ENCODE measurements around the gene LRCH3.

The LRCH3 gene

DNA sequence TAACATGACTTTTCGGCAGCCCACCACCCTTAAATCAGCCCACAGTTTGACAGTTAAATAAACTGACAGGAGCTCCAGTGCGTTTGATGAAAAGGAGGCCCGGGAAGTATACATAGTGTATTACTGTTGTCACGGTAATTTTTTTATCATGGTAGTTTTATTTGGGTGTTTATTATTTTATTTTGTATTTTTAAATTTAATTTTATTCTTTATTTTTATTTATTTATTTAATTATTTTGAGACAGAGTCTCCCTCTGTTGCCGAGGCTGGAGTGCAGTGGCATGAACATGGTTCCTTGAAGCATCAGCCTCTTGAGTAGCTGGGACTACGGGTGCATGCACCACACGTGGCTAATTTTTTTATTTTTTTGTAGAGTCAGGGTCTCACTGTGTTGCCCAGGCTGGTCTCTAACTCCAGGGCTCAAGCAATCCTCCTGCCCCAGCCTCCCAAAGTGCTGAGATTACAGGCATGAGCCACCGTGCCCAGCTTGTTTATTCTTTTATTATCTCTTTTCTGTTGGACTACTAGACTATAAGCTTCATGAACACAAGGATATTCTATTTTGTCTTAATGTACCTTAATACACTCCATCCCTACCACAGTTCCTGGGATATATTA is 65.3 kb downstream of the LRCH3 start:
- H3K27ac ChIP-seq (ENCODE audit: low read depth, low read length) = no peak overlapping the region
- H3K4me3 ChIP-seq (ENCODE audit: low read depth, low read length) = no peak overlapping the region
- peaks cover 9 to 10% of the 10 kb centered on the region in 2 experiments for H3K36me3 ChIP-seq (ENCODE audit: control insufficient read depth in 1 of 2, insufficient read depth in 2 of 2, low read length in 2 of 2)
- H3K79me1 ChIP-seq (ENCODE audit: low read length) = no peaks in the 10 kb centered on the region
- H3K27me3 ChIP-seq (ENCODE audit: insufficient read depth, low read length) = no peaks in the 10 kb centered on the region
- no CpG with 5 or more reads among the region's 8 CpGs for WGBS (ENCODE audit: extremely low coverage, insufficient coverage, insufficient read length)
- no peaks in the 10 kb centered on the region for H3K4me1 ChIP-seq (ENCODE audit: control insufficient read depth in 1 of 2, insufficient read depth in 2 of 2, low read length in 2 of 2)
- no peak for DNase-seq
- H4K8ac ChIP-seq (ENCODE audit: low read depth, low read length) = no peak overlapping the region
- no peak overlapping the region for H4K91ac ChIP-seq (ENCODE audit: low read depth, low read length)
- no peaks in the 10 kb centered on the region for H3K79me2 ChIP-seq (ENCODE audit: control insufficient read depth, insufficient read depth, low read length, poor library complexity)
- H3K18ac ChIP-seq (ENCODE audit: low read length) = no peak overlapping the region
- no peak overlapping the region for H2AK5ac ChIP-seq (ENCODE audit: low read length)
- H2BK120ac ChIP-seq (ENCODE audit: insufficient read depth, low read length, poor library complexity) = no peak overlapping the region
- H3K14ac ChIP-seq (ENCODE audit: low read length) = no peak overlapping the region
- no peak overlapping the region for H3K23ac ChIP-seq (ENCODE audit: low read length)
- no peak overlapping the region for H4K12ac ChIP-seq (ENCODE audit: low read depth, low read length)
- no peak overlapping the region for H2BK5ac ChIP-seq (ENCODE audit: low read depth, low read length, poor library complexity)
- no peak overlapping the region for H3K4me2 ChIP-seq (ENCODE audit: low read length)
- no peak overlapping the region for H3K9ac ChIP-seq (ENCODE audit: low read length)
- no peak overlapping the region for H2AFZ ChIP-seq (ENCODE audit: insufficient read depth, low read length, poor library complexity)
- H2BK12ac ChIP-seq (ENCODE audit: low read length) = no peak overlapping the region
- H3K9me3 ChIP-seq (ENCODE audit: insufficient read depth, low read depth, low read length) = no peaks in the 10 kb centered on the region
- no peak overlapping the region for H3K4ac ChIP-seq (ENCODE audit: low read depth, low read length)

DNA sequence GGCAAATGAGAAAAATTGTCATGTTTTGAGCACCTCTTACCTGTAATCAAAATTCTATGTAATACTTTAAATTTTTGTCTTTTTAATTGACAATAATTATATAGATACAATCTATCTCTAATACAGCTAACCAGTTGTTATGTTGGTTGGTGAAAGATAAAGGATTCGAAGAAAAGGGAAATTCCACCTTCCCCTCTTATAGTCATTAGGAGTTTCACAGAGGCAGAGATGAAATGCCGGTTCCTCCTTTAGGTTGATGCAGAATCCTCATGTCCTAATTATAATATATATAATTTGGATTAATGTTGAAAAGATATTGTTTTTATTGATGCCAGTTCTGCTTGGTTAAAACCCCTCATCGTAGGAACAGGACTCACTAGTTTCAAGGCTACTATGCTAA is 67.1 kb downstream of the LRCH3 start:
- Histone ChIP-seq H3K14ac (ENCODE audit: low read length) (no peak overlapping the region), H3K23ac (ENCODE audit: low read length) (no peak overlapping the region), H3K27me3 (ENCODE audit: insufficient read depth, low read length) (no peaks in the 10 kb centered on the region), H4K8ac (ENCODE audit: low read depth, low read length) (no peak overlapping the region), H4K12ac (ENCODE audit: low read depth, low read length) (no peak overlapping the region), H3K36me3 (ENCODE audit: control insufficient read depth in 1 of 2, insufficient read depth in 2 of 2, low read length in 2 of 2) (peaks cover 5 to 8% of the 10 kb centered on the region in 2 experiments), H3K79me1 (ENCODE audit: low read length) (no peaks in the 10 kb centered on the region), H3K18ac (ENCODE audit: low read length) (no peak overlapping the region), H2BK12ac (ENCODE audit: low read length) (no peak overlapping the region), H3K9me3 (ENCODE audit: insufficient read depth, low read depth, low read length) (no peaks in the 10 kb centered on the region), H3K4ac (ENCODE audit: low read depth, low read length) (no peak overlapping the region), H3K9ac (ENCODE audit: low read length) (no peak overlapping the region), H2BK120ac (ENCODE audit: insufficient read depth, low read length, poor library complexity) (no peak overlapping the region), H2AK5ac (ENCODE audit: low read length) (no peak overlapping the region), H3K4me1 (ENCODE audit: control insufficient read depth in 1 of 2, insufficient read depth in 2 of 2, low read length in 2 of 2) (no peaks in the 10 kb centered on the region), H3K4me2 (ENCODE audit: low read length) (no peak overlapping the region), H3K27ac (ENCODE audit: low read depth, low read length) (no peak overlapping the region), H4K91ac (ENCODE audit: low read depth, low read length) (no peak overlapping the region), H2BK5ac (ENCODE audit: low read depth, low read length, poor library complexity) (no peak overlapping the region), H2AFZ (ENCODE audit: insufficient read depth, low read length, poor library complexity) (no peak overlapping the region), H3K4me3 (ENCODE audit: low read depth, low read length) (no peak overlapping the region), H3K79me2 (ENCODE audit: control insufficient read depth, insufficient read depth, low read length, poor library complexity) (no peaks in the 10 kb centered on the region)
- no CpG with 5 or more reads among the region's 3 CpGs for WGBS (ENCODE audit: extremely low coverage, insufficient coverage, insufficient read length)
- no peak for DNase-seq

DNA sequence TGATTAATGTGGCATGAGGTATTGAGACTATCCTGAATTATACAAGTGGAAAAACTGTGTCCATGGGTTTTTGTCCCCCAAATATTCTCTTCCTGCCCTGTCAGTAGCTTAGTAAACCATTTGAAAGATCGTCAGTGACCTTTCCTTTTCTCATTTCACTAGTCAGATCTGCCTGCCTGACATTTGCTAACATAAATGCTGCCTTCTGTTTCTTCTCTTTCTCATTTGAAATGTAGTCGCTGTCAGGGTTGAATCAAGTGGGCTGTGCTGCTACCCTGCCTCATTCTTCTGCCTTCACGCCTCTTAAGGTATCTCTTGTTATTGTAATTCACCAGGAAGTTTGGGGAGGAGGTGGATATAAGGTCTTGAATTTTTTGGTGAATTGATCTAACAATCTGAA is 67.5 kb downstream of the LRCH3 start:
- H2BK120ac ChIP-seq (ENCODE audit: insufficient read depth, low read length, poor library complexity) = no peak overlapping the region
- H3K27me3 ChIP-seq (ENCODE audit: insufficient read depth, low read length) = no peaks in the 10 kb centered on the region
- H3K4me1 ChIP-seq (ENCODE audit: control insufficient read depth in 1 of 2, insufficient read depth in 2 of 2, low read length in 2 of 2) = no peaks in the 10 kb centered on the region
- H3K9ac ChIP-seq (ENCODE audit: low read length) = no peak overlapping the region
- H3K4me2 ChIP-seq (ENCODE audit: low read length) = no peak overlapping the region
- no peak overlapping the region for H3K4ac ChIP-seq (ENCODE audit: low read depth, low read length)
- H3K36me3 ChIP-seq (ENCODE audit: control insufficient read depth in 1 of 2, insufficient read depth in 2 of 2, low read length in 2 of 2) = peaks cover 5 to 8% of the 10 kb centered on the region in 2 experiments
- H2AK5ac ChIP-seq (ENCODE audit: low read length) = no peak overlapping the region
- no CpG with 5 or more reads among the region's 3 CpGs for WGBS (ENCODE audit: extremely low coverage, insufficient coverage, insufficient read length)
- no peak overlapping the region for H4K91ac ChIP-seq (ENCODE audit: low read depth, low read length)
- no peak overlapping the region for H4K12ac ChIP-seq (ENCODE audit: low read depth, low read length)
- no peak overlapping the region for H3K14ac ChIP-seq (ENCODE audit: low read length)
- H3K79me1 ChIP-seq (ENCODE audit: low read length) = no peaks in the 10 kb centered on the region
- no peak overlapping the region for H3K27ac ChIP-seq (ENCODE audit: low read depth, low read length)
- no peak for DNase-seq
- H2BK5ac ChIP-seq (ENCODE audit: low read depth, low read length, poor library complexity) = no peak overlapping the region
- no peak overlapping the region for H3K23ac ChIP-seq (ENCODE audit: low read length)
- H3K4me3 ChIP-seq (ENCODE audit: low read depth, low read length) = no peak overlapping the region
- no peak overlapping the region for H2AFZ ChIP-seq (ENCODE audit: insufficient read depth, low read length, poor library complexity)
- no peaks in the 10 kb centered on the region for H3K9me3 ChIP-seq (ENCODE audit: insufficient read depth, low read depth, low read length)
- H2BK12ac ChIP-seq (ENCODE audit: low read length) = no peak overlapping the region
- no peak overlapping the region for H3K18ac ChIP-seq (ENCODE audit: low read length)
- H3K79me2 ChIP-seq (ENCODE audit: control insufficient read depth, insufficient read depth, low read length, poor library complexity) = no peaks in the 10 kb centered on the region
- H4K8ac ChIP-seq (ENCODE audit: low read depth, low read length) = peak overlapping the region; percentile 19

DNA sequence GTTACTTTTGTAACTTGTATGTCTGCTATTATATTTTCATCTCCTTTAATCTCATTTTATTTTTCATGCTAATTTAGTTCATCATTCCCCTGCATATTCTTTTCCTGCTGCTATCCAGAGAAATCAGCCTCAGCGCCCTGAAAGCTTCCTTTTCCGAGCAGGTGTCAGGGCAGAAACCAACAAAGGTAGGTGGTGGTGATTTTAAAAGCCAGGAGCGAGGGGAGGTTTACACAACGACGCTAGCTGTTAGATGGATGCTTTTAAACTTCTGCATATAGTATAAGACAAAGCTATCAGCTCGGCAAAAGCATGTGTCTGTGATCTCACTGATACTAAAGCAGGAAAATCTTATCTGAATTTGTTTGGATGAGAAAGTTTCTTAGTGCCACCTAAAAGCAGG is 75.0 kb downstream of the LRCH3 start:
- no peak overlapping the region for H3K4me3 ChIP-seq (ENCODE audit: low read depth, low read length)
- H3K79me2 ChIP-seq (ENCODE audit: control insufficient read depth, insufficient read depth, low read length, poor library complexity) = no peaks in the 10 kb centered on the region
- WGBS (ENCODE audit: extremely low coverage, insufficient coverage, insufficient read length) = no CpG with 5 or more reads among the region's 6 CpGs
- H3K4me1 ChIP-seq (ENCODE audit: control insufficient read depth in 1 of 2, insufficient read depth in 2 of 2, low read length in 2 of 2) = no peaks in the 10 kb centered on the region
- H2BK12ac ChIP-seq (ENCODE audit: low read length) = no peak overlapping the region
- no peak overlapping the region for H2AFZ ChIP-seq (ENCODE audit: insufficient read depth, low read length, poor library complexity)
- no peak for DNase-seq
- no peak overlapping the region for H2AK5ac ChIP-seq (ENCODE audit: low read length)
- no peak overlapping the region for H3K14ac ChIP-seq (ENCODE audit: low read length)
- no peak overlapping the region for H3K4ac ChIP-seq (ENCODE audit: low read depth, low read length)
- H3K79me1 ChIP-seq (ENCODE audit: low read length) = no peaks in the 10 kb centered on the region
- no peak overlapping the region for H4K12ac ChIP-seq (ENCODE audit: low read depth, low read length)
- H3K23ac ChIP-seq (ENCODE audit: low read length) = no peak overlapping the region
- no peak overlapping the region for H3K18ac ChIP-seq (ENCODE audit: low read length)
- H3K27ac ChIP-seq (ENCODE audit: low read depth, low read length) = no peak overlapping the region
- H2BK120ac ChIP-seq (ENCODE audit: insufficient read depth, low read length, poor library complexity) = no peak overlapping the region
- H3K9ac ChIP-seq (ENCODE audit: low read length) = no peak overlapping the region
- no peak overlapping the region for H2BK5ac ChIP-seq (ENCODE audit: low read depth, low read length, poor library complexity)
- H3K4me2 ChIP-seq (ENCODE audit: low read length) = no peak overlapping the region
- no peak overlapping the region for H4K8ac ChIP-seq (ENCODE audit: low read depth, low read length)
- no peak overlapping the region for H4K91ac ChIP-seq (ENCODE audit: low read depth, low read length)
- H3K9me3 ChIP-seq (ENCODE audit: insufficient read depth, low read depth, low read length) = no peaks in the 10 kb centered on the region
- no peaks in the 10 kb centered on the region for H3K27me3 ChIP-seq (ENCODE audit: insufficient read depth, low read length)
- H3K36me3 ChIP-seq (ENCODE audit: control insufficient read depth in 1 of 2, insufficient read depth in 2 of 2, low read length in 2 of 2) = peaks cover 15 to 21% of the 10 kb centered on the region in 2 experiments

All from trophoblast cell (in vitro differentiated cells and primary cell).